Esophagus squamous epithelium (tissue), 5 donors: ENCODE measurements around the gene GPR183. TPM values are rescaled to one million over a fixed set of nuclear protein-coding genes. Genes with fewer than 3 reads are reported as not detected.

Experiments used
- DNase-seq: peaks from one replicate; lab custom pipeline; 2025; lab: John Stamatoyannopoulos, UW
- H3K27ac ChIP-seq, 4 donors: fragments of 200-600 bp; sonication (generic); one replicate each; pipeline ENCODE4 v1.5.1; 2016 to 2019; ENCODE audit warnings: mild to moderate bottlenecking in 1 of 4
- H3K27me3 ChIP-seq, 4 donors: fragments of 200-600 bp; sonication (generic); 1 replicate in 3 of 4; 2 replicates in 1 of 4; pipeline versions ENCODE4 v1.5.1 to v1.6.0; 2017 to 2021; ENCODE audit warnings: antibody characterized with exemption in 1 of 4
- H3K36me3 ChIP-seq, 3 donors: fragments of 200-600 bp; sonication (generic); one replicate each; pipeline ENCODE4 v1.5.1; 2016 to 2019
- H3K4me1 ChIP-seq, 3 donors: fragments of 200-600 bp; sonication (generic); one replicate each; pipeline ENCODE4 v1.5.1; 2017 to 2019
- H3K4me3 ChIP-seq, 4 donors: fragments of 200-600 bp; sonication (generic); 1 replicate in 3 of 4; 2 replicates in 1 of 4; pipeline ENCODE4 v1.5.1; 2016 to 2019; ENCODE audit warnings: mild to moderate bottlenecking in 2 of 4, moderate library complexity in 1 of 4
- H3K9me3 ChIP-seq, 3 donors: fragments of 200-600 bp; sonication (generic); one replicate each; pipeline ENCODE4 v1.5.1; 2016 to 2019
- POLR2A ChIP-seq, 4 donors: fragments of 450-650 bp; IDR thresholded peaks; one replicate each; pipeline ENCODE4 v1.6.1; 2017; ENCODE audit warnings: antibody characterized with exemption in 4 of 4, mild to moderate bottlenecking in 4 of 4, moderate library complexity in 3 of 4
- WGBS, 2 donors: methylation state at CpG; one replicate each; pipeline ENCODE4 v1.1.5; 2018; 5-methylcytosine and 5-hydroxymethylcytosine counted together
- intact Hi-C: fragments of 100-400 bp; cut with DNase I; formaldehyde crosslinking; loops from one replicate; pipeline ENCODE4 v1.15.0; 2022
- total RNA-seq, 4 donors: library from RNA; depleted of rRNA; stranded (reverse); fragments of >200 nt; gene quantifications; one replicate each; pipeline ENCODE4 v1.1.0, GENCODE V29; 2016
- TF ChIP-seq, protein P1 (sequence below), 6 experiments: fragments of 450-650 bp in 4 of 6; fragments of 200-600 bp in 2 of 6; sonication (generic) in 2 of 6; IDR thresholded peaks; one replicate each; pipeline ENCODE4 v1.5.1; 2016 to 2019; ENCODE audit warnings: antibody characterized with exemption in 6 of 6, mild to moderate bottlenecking in 4 of 6, moderate library complexity in 4 of 6
- donor health status: DM: yes; HTN: yes; CAD: no.

The GPR183 gene
- total RNA-seq, 4 donors from 2014 or later = 0.53 to 9.5 (median 3.2) TPM

DNA sequence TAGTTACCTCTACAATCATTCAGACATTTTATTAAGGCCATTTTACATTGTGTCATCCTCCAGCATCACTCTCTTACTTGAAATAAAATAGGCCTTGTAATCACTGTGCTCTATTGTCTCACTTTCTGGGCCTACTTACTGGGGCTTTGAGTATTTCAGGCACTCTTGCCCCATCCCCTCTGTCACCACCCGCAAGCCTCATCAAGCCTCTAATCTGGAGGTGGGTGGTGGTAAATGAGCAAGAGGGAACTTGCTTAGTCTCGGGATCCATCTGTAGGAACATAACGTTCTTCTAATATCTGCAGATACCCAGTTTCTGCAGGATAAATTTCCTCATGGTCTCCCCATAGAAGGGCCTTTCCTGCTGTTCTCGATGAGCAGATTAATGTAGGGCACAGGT is 29.6 kb downstream of the GPR183 start:
- TF ChIP-seq, protein P1, sequence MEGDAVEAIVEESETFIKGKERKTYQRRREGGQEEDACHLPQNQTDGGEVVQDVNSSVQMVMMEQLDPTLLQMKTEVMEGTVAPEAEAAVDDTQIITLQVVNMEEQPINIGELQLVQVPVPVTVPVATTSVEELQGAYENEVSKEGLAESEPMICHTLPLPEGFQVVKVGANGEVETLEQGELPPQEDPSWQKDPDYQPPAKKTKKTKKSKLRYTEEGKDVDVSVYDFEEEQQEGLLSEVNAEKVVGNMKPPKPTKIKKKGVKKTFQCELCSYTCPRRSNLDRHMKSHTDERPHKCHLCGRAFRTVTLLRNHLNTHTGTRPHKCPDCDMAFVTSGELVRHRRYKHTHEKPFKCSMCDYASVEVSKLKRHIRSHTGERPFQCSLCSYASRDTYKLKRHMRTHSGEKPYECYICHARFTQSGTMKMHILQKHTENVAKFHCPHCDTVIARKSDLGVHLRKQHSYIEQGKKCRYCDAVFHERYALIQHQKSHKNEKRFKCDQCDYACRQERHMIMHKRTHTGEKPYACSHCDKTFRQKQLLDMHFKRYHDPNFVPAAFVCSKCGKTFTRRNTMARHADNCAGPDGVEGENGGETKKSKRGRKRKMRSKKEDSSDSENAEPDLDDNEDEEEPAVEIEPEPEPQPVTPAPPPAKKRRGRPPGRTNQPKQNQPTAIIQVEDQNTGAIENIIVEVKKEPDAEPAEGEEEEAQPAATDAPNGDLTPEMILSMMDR (IDR thresholded peaks at IDR 0.05) = no peak
- no peak for TF ChIP-seq POLR2A (IDR thresholded peaks at IDR 0.05)
- no peak for DNase-seq
- no peak overlapping the region for H3K4me3 ChIP-seq
- no peak overlapping the region for H3K27ac ChIP-seq
- H3K4me1 ChIP-seq = peaks cover 0 to 41% (median 9%) of the 10 kb centered on the region in 3 donors
- intact Hi-C loops = no loop called here
- H3K36me3 ChIP-seq = peaks cover 0 to 5% (median 0%) of the 10 kb centered on the region in 3 donors
- H3K9me3 ChIP-seq = peaks cover 0 to under 1% (median under 1%) of the 10 kb centered on the region in 3 donors
- 54 to 67% methylated on average over 4 of the region's 4 CpGs for WGBS, 2 donors
- no peaks in the 10 kb centered on the region for H3K27me3 ChIP-seq

DNA sequence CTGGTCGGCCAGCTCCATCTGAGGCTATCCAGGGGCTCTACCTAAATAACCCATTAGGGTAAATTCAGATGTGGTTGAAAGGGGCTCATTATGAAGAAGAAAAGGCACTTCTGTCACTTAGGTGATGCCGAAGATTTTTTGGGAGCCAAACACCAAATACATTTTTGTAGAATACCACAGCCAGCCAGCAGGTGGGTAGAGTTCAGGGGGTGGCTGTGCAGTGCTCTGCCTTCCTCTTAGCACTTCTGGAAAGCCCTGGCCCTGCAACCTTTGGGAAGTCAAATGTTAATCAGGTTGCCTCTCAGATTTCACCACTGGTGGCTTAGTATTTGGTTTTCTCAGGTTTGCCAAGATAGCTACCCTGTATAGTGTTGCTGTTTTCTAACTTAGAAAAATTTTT is 30.5 kb downstream of the GPR183 start:
- intact Hi-C loops = no loop called here

DNA sequence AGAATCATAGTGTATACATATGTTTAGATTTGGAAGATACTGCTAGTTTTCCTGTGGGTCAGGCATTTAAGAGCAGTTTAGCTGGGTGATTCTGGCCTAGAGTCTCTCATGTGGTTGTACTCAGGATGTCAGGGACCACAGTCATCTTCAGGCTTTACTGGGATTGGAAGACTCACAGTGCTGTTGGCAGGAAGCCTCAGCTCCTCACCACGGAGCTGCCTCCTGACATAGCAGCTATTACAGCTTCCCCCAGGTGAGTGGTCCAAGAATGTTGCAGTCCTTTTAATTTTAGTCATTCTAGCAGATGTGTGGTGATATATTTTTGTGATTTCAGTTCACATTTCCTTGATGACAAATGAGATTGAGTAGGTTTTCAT is 32.1 kb downstream of the GPR183 start:
- intact Hi-C loops = no loop called here
- Histone ChIP-seq H3K36me3 (peaks cover 0 to 9% (median 0%) of the 10 kb centered on the region in 3 donors), H3K4me3 (no peak overlapping the region), H3K27me3 (no peaks in the 10 kb centered on the region), H3K9me3 (peaks cover 0 to 7% (median 4%) of the 10 kb centered on the region in 3 donors), H3K27ac (no peak overlapping the region), H3K4me1 (peaks cover 0 to 19% (median 2%) of the 10 kb centered on the region in 3 donors)
- DNase-seq = no peak
- TF ChIP-seq POLR2A (IDR thresholded peaks at IDR 0.05) = no peak
- TF ChIP-seq, protein P1 (IDR thresholded peaks at IDR 0.05) = no peak
- WGBS, 2 donors = 20 to 21% methylated on average over 1 of the region's 1 CpG

More for the DNA sequence above, 30.5 kb downstream of the GPR183 start:
- Histone ChIP-seq H3K9me3 (peaks cover 0 to 7% (median 4%) of the 10 kb centered on the region in 3 donors), H3K4me1 (peaks cover 0 to 32% (median 6%) of the 10 kb centered on the region in 3 donors), H3K4me3 (no peak overlapping the region), H3K27me3 (no peaks in the 10 kb centered on the region), H3K36me3 (peaks cover 0 to 14% (median 0%) of the 10 kb centered on the region in 3 donors), H3K27ac (no peak overlapping the region)
- WGBS, 2 donors = 69 to 100% methylated on average over 1 to 2 of the region's 2 CpGs
- DNase-seq = no peak
- TF ChIP-seq, protein P1 (IDR thresholded peaks at IDR 0.05) = peak in 1 of 6 experiments; percentile 8
- no peak for TF ChIP-seq POLR2A (IDR thresholded peaks at IDR 0.05)

DNA sequence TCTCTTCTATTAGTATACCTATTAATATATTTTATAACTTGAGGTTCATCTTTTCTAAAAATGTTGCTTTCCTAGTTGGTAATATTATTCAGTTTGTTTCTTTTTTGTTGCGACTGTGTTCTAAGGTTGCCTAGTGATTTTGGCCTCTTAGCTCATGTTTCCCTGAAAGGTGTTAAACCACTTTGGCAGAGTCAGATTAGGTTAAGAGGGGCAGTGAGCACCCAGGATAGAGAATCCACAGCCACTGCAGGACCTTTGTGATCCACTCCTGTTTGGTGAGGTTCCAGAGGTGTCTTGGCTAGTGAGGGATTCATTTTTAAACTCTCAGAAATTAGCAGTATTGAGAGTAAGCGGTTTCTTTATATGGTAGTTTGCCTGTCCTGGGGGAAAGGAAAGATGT is 34.1 kb downstream of the GPR183 start:
- peaks cover 0 to 7% (median 0%) of the 10 kb centered on the region in 3 donors for H3K4me1 ChIP-seq
- H3K36me3 ChIP-seq = peaks cover 0 to 11% (median 0%) of the 10 kb centered on the region in 3 donors
- intact Hi-C loops = loop anchor here (5.0 kb wide), 1 partner anchor 164 kb away; no protein-coding TSS in a partner anchor
- peaks cover 0 to 7% (median 4%) of the 10 kb centered on the region in 3 donors for H3K9me3 ChIP-seq
- no peak for DNase-seq
- 92 to 94% methylated on average over 2 of the region's 2 CpGs for WGBS, 2 donors
- H3K27ac ChIP-seq = peak overlapping the region in 1 of 4 donors; percentile 9
- TF ChIP-seq, protein P1 (IDR thresholded peaks at IDR 0.05) = no peak
- TF ChIP-seq POLR2A (IDR thresholded peaks at IDR 0.05) = no peak
- H3K4me3 ChIP-seq = no peak overlapping the region
- H3K27me3 ChIP-seq = no peaks in the 10 kb centered on the region

DNA sequence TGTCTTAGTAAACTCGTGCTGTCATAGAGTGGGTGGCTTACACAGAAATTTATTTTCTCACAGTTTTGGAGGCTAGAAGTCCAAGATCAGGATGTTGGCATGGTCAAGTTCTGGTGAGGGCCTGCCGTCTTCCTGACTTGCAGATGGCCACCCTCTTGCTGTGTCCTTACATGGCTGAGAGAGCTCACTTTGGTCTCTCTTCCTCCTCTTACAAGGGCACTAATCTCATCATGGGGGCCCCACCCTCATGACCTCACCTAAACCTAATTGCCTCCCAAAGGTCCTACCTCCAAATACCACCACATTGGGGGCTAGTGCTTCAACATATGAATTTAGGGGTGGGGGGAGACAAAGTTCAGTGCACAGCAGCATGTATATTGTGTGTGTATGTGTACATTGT is 34.7 kb downstream of the GPR183 start:
- peak overlapping the region in 1 of 4 donors; percentile 4 for H3K27ac ChIP-seq
- intact Hi-C loops = loop anchor here (5.0 kb wide), 1 partner anchor 165 kb away; no protein-coding TSS in a partner anchor
- peaks cover 0 to 7% (median 4%) of the 10 kb centered on the region in 3 donors for H3K9me3 ChIP-seq
- H3K4me1 ChIP-seq = peaks cover 0 to 7% (median 0%) of the 10 kb centered on the region in 3 donors
- no peak for TF ChIP-seq POLR2A (IDR thresholded peaks at IDR 0.05)
- TF ChIP-seq, protein P1 (IDR thresholded peaks at IDR 0.05) = no peak
- 100% methylated on average over 2 of the region's 2 CpGs for WGBS, 2 donors
- no peak overlapping the region for H3K4me3 ChIP-seq
- H3K36me3 ChIP-seq = peaks cover 0 to 17% (median 4%) of the 10 kb centered on the region in 3 donors
- DNase-seq = no peak
- no peaks in the 10 kb centered on the region for H3K27me3 ChIP-seq
